Measurements from ENCODE around the gene ABCA4.

Gene ABCA4

GRCh38 chr1:94068096-94068998, 52.6 kb downstream of the ABCA4 start:
- TF ChIP-seq OSR1 (CRISPR knock-in tag; IDR thresholded peaks at IDR 0.05) (no peak), SNAI2 (CRISPR knock-in tag; IDR thresholded peaks at IDR 0.05) (no peak), ISL1 (CRISPR knock-in tag; IDR thresholded peaks at IDR 0.05) (no peak), BACH2 (CRISPR knock-in tag; IDR thresholded peaks at IDR 0.05; ENCODE audit: borderline replicate concordance) (no peak), CREB5 (CRISPR knock-in tag; IDR thresholded peaks at IDR 0.05; ENCODE audit: low read depth) (no peak), PPARA (CRISPR knock-in tag; IDR thresholded peaks at IDR 0.05; ENCODE audit: borderline replicate concordance) (no peak), ZNF70 (CRISPR knock-in tag; IDR thresholded peaks at IDR 0.05) (no peak), ZNF8 (CRISPR knock-in tag; IDR thresholded peaks at IDR 0.05) (no peak), PATZ1 (CRISPR knock-in tag; IDR thresholded peaks at IDR 0.05; ENCODE audit: borderline replicate concordance) (no peak), GLIS3 (CRISPR knock-in tag; IDR thresholded peaks at IDR 0.05) (no peak), CSRNP3 (CRISPR knock-in tag; IDR thresholded peaks at IDR 0.05) (no peak), ARNTL (CRISPR knock-in tag; IDR thresholded peaks at IDR 0.05; ENCODE audit: borderline replicate concordance, low read depth) (no peak), RARB (CRISPR knock-in tag; IDR thresholded peaks at IDR 0.05) (no peak)
- no peak for ATAC-seq

- TF ChIP-seq SNAI2 (CRISPR knock-in tag; IDR thresholded peaks at IDR 0.05) (no peak), BACH2 (CRISPR knock-in tag; IDR thresholded peaks at IDR 0.05; ENCODE audit: borderline replicate concordance) (no peak), TOX (CRISPR knock-in tag; IDR thresholded peaks at IDR 0.05; ENCODE audit: borderline replicate concordance) (no peak), ESRRG (CRISPR knock-in tag; IDR thresholded peaks at IDR 0.05) (no peak), PATZ1 (CRISPR knock-in tag; IDR thresholded peaks at IDR 0.05; ENCODE audit: borderline replicate concordance) (no peak), ARNTL (CRISPR knock-in tag; IDR thresholded peaks at IDR 0.05; ENCODE audit: borderline replicate concordance, low read depth) (no peak), RARB (CRISPR knock-in tag; IDR thresholded peaks at IDR 0.05) (no peak), CREB5 (CRISPR knock-in tag; IDR thresholded peaks at IDR 0.05; ENCODE audit: low read depth) (no peak), PPARA (CRISPR knock-in tag; IDR thresholded peaks at IDR 0.05; ENCODE audit: borderline replicate concordance) (no peak)
- ATAC-seq: no peak
These were observed 53.8 kb downstream of the ABCA4 start for GRCh38 chr1:94067196-94067595.

- ATAC-seq: peak; percentile 53
- no peak for TF ChIP-seq PATZ1 (CRISPR knock-in tag; IDR thresholded peaks at IDR 0.05; ENCODE audit: borderline replicate concordance)
- TF ChIP-seq ZNF565 (CRISPR knock-in tag; conservative IDR thresholded peaks at IDR 0.05; ENCODE audit: low read depth): no peak
- TF ChIP-seq CSRNP3 (CRISPR knock-in tag; IDR thresholded peaks at IDR 0.05): no peak
- TF ChIP-seq ZNF70 (CRISPR knock-in tag; IDR thresholded peaks at IDR 0.05): no peak
- no peak for TF ChIP-seq SNAI2 (CRISPR knock-in tag; IDR thresholded peaks at IDR 0.05)
- TF ChIP-seq ZFP30 (CRISPR knock-in tag; IDR thresholded peaks at IDR 0.05): no peak
- no peak for TF ChIP-seq ESRRG (CRISPR knock-in tag; IDR thresholded peaks at IDR 0.05)
- no peak for TF ChIP-seq ISL1 (CRISPR knock-in tag; IDR thresholded peaks at IDR 0.05)
- no peak for TF ChIP-seq GLIS3 (CRISPR knock-in tag; IDR thresholded peaks at IDR 0.05)
- TF ChIP-seq TOX (CRISPR knock-in tag; IDR thresholded peaks at IDR 0.05; ENCODE audit: borderline replicate concordance): no peak
- TF ChIP-seq ARNTL (CRISPR knock-in tag; IDR thresholded peaks at IDR 0.05; ENCODE audit: borderline replicate concordance, low read depth): no peak
- TF ChIP-seq BACH2 (CRISPR knock-in tag; IDR thresholded peaks at IDR 0.05; ENCODE audit: borderline replicate concordance): no peak
- no peak for TF ChIP-seq RARB (CRISPR knock-in tag; IDR thresholded peaks at IDR 0.05)
- TF ChIP-seq TCF4 (CRISPR knock-in tag; IDR thresholded peaks at IDR 0.05; ENCODE audit: borderline replicate concordance): no peak
- no peak for TF ChIP-seq OSR1 (CRISPR knock-in tag; IDR thresholded peaks at IDR 0.05)
- TF ChIP-seq CREB5 (CRISPR knock-in tag; IDR thresholded peaks at IDR 0.05; ENCODE audit: low read depth): no peak
These were observed 57.6 kb downstream of the ABCA4 start for GRCh38 chr1:94063379-94063778.

All from SK-N-SH treated with all-trans-retinoic acid at 6 μM for 48 hours (cell line).